PC-3 (cell line): Measurements from ENCODE around the gene BOLA1.

Source experiments
- CTCF ChIP-seq: fragments of 300-600 bp; sonication (generic); conservative IDR thresholded peaks from 2 replicates; pipeline ENCODE4 v1.5.1; 2017; ENCODE audit warnings: antibody characterized with exemption, low read depth, mild to moderate bottlenecking, low read length
- EZH2 ChIP-seq: fragments of 300-600 bp; sonication (generic); IDR thresholded peaks from one replicate; pipeline ENCODE4 v1.6.1; 2017; ENCODE audit warnings: antibody characterized with exemption, mild to moderate bottlenecking, low read length; ENCODE audit not compliant: unreplicated experiment
- EZH2phosphoT487 ChIP-seq: fragments of 300-600 bp; sonication (generic); IDR thresholded peaks from 2 replicates; pipeline ENCODE4 v1.6.1; 2018; ENCODE audit warnings: mild to moderate bottlenecking, antibody characterized with exemption, low read length, borderline replicate concordance

GRCh38 chr1:149899460-149900284, at the start of gene BOLA1:
- TF ChIP-seq CTCF, result no peak
- no peak for TF ChIP-seq EZH2phosphoT487
- TF ChIP-seq EZH2, result no peak
